Measurements from ENCODE around the gene URAD. TPM values are rescaled to one million over a fixed set of nuclear protein-coding genes. Genes with fewer than 3 reads are reported as not detected.

The URAD gene
- total RNA-seq, 2 experiments from 2014 or later = not detected

DNA sequence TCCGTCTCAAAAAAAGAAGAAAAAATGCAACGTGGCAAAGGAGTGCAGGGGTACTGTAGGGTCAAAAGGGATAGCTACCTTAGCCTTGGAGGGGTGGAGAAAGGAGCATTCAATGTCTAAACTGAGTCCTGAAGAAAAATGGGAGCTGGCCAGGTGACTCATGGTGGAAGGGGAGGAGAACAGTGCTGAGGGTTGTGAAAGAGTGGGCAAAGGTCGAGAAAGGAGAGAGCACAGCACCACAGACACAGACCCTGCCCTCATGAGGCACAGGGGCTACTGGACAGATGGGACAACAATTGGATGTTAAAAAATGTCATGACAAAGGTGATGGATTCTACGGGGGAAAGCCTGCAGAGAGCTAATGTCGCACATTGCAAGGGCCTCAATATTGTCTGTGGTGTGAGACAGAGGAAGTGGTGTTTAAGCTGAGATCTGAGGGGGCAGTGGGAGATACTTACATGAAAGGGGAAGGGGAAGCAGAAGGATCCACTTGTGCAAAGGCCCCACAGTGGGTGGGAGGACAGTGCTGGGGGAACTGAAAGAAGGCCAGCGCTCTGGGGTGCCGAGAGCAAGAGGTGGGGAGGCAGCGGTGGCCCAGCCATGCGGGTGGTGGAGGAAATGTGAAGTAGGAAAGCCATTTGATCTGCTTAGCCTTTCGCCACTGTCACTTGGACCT is 42.9 kb upstream of the URAD start:
- Mint-ChIP-seq H3K4me3 (no peak overlapping the region), H3K27ac (no peak overlapping the region)

DNA sequence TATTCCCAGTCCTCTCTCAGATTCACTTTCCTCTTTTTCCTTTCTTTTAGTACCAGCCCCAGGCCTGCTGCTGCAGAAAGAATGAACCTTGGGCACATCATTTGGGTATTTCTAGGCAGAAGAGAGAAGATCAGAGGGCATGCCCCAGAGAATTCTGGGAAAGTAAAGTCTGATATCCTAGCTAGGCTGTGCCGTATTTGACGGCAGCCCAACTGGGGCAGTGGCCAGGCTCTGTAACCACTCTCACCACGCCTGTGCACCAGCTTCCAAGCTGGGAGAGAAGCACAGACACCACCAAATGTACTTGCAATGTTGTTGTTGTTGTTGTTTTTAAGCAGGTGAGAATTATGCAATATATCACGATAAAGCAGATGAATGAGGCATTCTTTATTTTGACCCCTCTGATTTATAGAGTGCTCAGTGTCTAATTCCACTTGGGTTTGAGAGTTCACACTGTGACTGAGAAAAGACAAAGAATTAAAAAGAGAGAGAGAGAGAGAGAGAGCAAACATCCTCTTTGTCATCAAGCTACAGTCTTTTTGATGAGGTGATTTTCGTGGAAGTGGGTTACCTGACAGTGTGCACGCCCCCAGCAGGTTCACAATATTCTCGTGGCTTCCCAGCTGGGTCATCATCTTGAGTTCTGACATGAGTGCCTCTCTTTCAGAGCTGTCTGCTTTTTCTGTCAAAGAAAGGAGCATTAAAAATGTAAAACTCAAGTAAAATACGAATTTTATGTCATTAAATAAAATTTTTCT is 39.3 kb upstream of the URAD start:
- ATAC-seq (ENCODE audit: poor library complexity) (no peak), DNase-seq (no peak)
- ChIA-PET CTCF (no interaction called here), POLR2A (no interaction called here)
- Mint-ChIP-seq H3K27ac (no peak overlapping the region), H3K27me3 (peaks cover 6% of the 10 kb centered on the region), H3K36me3 (ENCODE audit: low read depth) (no peaks in the 10 kb centered on the region), H3K4me1 (ENCODE audit: low read depth) (peaks cover 11% of the 10 kb centered on the region), H3K9me3 (no peaks in the 10 kb centered on the region), H3K4me3 (no peak overlapping the region)
- Histone ChIP-seq H3K4me1 (ENCODE audit: insufficient read depth, low read length) (peaks cover 3% of the 10 kb centered on the region), H3K4me3 (ENCODE audit: low read length) (no peak overlapping the region), H3K27me3 (ENCODE audit: control insufficient read depth in 1 of 2, insufficient read depth in 2 of 2, low read length in 2 of 2) (peaks cover 0 to 4% of the 10 kb centered on the region in 2 experiments), H3K36me3 (ENCODE audit: insufficient read depth, low read length) (no peaks in the 10 kb centered on the region), H3K27ac (ENCODE audit: low read depth in 1 of 2, low read length in 2 of 2) (no peak overlapping the region), H3K9me3 (ENCODE audit: control insufficient read depth in 1 of 2, insufficient read depth in 1 of 2, low read length in 2 of 2) (no peaks in the 10 kb centered on the region)
- TF ChIP-seq, protein P1, sequence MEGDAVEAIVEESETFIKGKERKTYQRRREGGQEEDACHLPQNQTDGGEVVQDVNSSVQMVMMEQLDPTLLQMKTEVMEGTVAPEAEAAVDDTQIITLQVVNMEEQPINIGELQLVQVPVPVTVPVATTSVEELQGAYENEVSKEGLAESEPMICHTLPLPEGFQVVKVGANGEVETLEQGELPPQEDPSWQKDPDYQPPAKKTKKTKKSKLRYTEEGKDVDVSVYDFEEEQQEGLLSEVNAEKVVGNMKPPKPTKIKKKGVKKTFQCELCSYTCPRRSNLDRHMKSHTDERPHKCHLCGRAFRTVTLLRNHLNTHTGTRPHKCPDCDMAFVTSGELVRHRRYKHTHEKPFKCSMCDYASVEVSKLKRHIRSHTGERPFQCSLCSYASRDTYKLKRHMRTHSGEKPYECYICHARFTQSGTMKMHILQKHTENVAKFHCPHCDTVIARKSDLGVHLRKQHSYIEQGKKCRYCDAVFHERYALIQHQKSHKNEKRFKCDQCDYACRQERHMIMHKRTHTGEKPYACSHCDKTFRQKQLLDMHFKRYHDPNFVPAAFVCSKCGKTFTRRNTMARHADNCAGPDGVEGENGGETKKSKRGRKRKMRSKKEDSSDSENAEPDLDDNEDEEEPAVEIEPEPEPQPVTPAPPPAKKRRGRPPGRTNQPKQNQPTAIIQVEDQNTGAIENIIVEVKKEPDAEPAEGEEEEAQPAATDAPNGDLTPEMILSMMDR (IDR thresholded peaks at IDR 0.05) = no peak
- intact Hi-C loops (cut with DNase I, micrococcal nuclease) = no loop called here

More for the DNA sequence above, 42.9 kb upstream of the URAD start:
- POLR2A ChIA-PET = no interaction called here
- TF ChIP-seq, protein P1 (IDR thresholded peaks at IDR 0.05) = no peak
- H3K36me3 ChIP-seq (ENCODE audit: insufficient read depth, low read length) = no peaks in the 10 kb centered on the region
- peaks cover 3% of the 10 kb centered on the region for H3K4me1 ChIP-seq (ENCODE audit: insufficient read depth, low read length)
- peaks cover 6% of the 10 kb centered on the region for H3K27me3 Mint-ChIP-seq
- CTCF ChIA-PET = no interaction called here
- intact Hi-C loops (cut with DNase I, micrococcal nuclease) = no loop called here
- ATAC-seq (ENCODE audit: poor library complexity) = no peak
- H3K36me3 Mint-ChIP-seq (ENCODE audit: low read depth) = no peaks in the 10 kb centered on the region
- H3K9me3 Mint-ChIP-seq = no peaks in the 10 kb centered on the region
- H3K4me3 ChIP-seq (ENCODE audit: low read length) = no peak overlapping the region
- H3K27ac ChIP-seq (ENCODE audit: low read depth in 1 of 2, low read length in 2 of 2) = no peak overlapping the region
- peak in 3 of 14 experiments; percentile 28 to 48 (median 39) for DNase-seq
- peaks cover 0 to 4% of the 10 kb centered on the region in 2 experiments for H3K27me3 ChIP-seq (ENCODE audit: control insufficient read depth in 1 of 2, insufficient read depth in 2 of 2, low read length in 2 of 2)
- H3K9me3 ChIP-seq (ENCODE audit: control insufficient read depth in 1 of 2, insufficient read depth in 1 of 2, low read length in 2 of 2) = no peaks in the 10 kb centered on the region
- H3K4me1 Mint-ChIP-seq (ENCODE audit: low read depth) = peaks cover 11% of the 10 kb centered on the region

DNA sequence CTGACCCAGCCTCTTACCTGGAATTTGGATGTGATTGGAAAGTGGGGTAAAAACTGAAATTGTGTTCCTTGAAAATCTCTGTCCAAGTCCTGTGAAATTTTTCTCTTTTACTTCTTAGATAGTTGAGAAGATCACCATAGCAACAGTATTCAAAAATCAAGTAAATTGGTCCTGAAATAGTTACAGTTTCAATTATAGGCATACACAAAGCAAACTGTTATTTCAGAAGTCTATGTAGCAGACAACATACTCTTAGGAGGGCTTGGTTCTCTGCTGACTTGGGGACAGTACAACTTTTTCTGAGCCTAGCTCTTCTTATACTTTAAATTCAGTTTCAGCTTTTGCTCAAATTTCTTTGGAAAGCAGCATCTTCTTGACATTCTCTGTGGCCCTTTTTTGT is 38.6 kb upstream of the URAD start:
- TF ChIP-seq, protein P1 (IDR thresholded peaks at IDR 0.05) = no peak
- H3K27me3 ChIP-seq (ENCODE audit: control insufficient read depth in 1 of 2, insufficient read depth in 2 of 2, low read length in 2 of 2) = peaks cover 0 to 4% of the 10 kb centered on the region in 2 experiments
- intact Hi-C loops (cut with DNase I, micrococcal nuclease) = no loop called here
- H3K4me1 ChIP-seq (ENCODE audit: insufficient read depth, low read length) = peaks cover 1% of the 10 kb centered on the region
- H3K36me3 ChIP-seq (ENCODE audit: insufficient read depth, low read length) = no peaks in the 10 kb centered on the region
- Mint-ChIP-seq H3K4me1 (ENCODE audit: low read depth) (peaks cover 11% of the 10 kb centered on the region), H3K4me3 (no peak overlapping the region), H3K27ac (no peak overlapping the region), H3K9me3 (no peaks in the 10 kb centered on the region), H3K27me3 (peaks cover 6% of the 10 kb centered on the region), H3K36me3 (ENCODE audit: low read depth) (no peaks in the 10 kb centered on the region)
- CTCF ChIA-PET = no interaction called here
- no peaks in the 10 kb centered on the region for H3K9me3 ChIP-seq (ENCODE audit: control insufficient read depth in 1 of 2, insufficient read depth in 1 of 2, low read length in 2 of 2)
- no peak for ATAC-seq (ENCODE audit: poor library complexity)
- DNase-seq = no peak
- H3K4me3 ChIP-seq (ENCODE audit: low read length) = no peak overlapping the region
- POLR2A ChIA-PET = no interaction called here
- H3K27ac ChIP-seq (ENCODE audit: low read depth in 1 of 2, low read length in 2 of 2) = no peak overlapping the region
